Prostate gland (tissue), 2 donors: ENCODE data around the gene GPR139. TPM values are rescaled to one million over a fixed set of nuclear protein-coding genes. Genes with fewer than 3 reads are reported as not detected.

Experiments
- DNase-seq: peaks from one replicate; pipeline ENCODE4 v3.0.0-alpha.2; 2019; ENCODE audit warnings: low spot score
- H3K27ac ChIP-seq, 2 donors: fragments of 200-600 bp; sonication (generic); 2 replicates each; pipeline ENCODE4 v1.5.1; 2017 to 2019
- H3K27me3 ChIP-seq: fragments of 200-600 bp; sonication (generic); replicated peaks from 2 replicates; pipeline ENCODE4 v1.5.1; 2019; ENCODE audit not compliant: insufficient read depth
- H3K36me3 ChIP-seq, 2 donors: fragments of 200-600 bp; sonication (generic); 1 replicate in 1 of 2; 2 replicates in 1 of 2; pipeline versions ENCODE4 v1.5.1 to v1.8.1; 2017 to 2019
- H3K4me1 ChIP-seq: fragments of 200-600 bp; sonication (generic); replicated peaks from 2 replicates; pipeline ENCODE4 v1.5.1; 2019
- H3K4me3 ChIP-seq, 2 donors: fragments of 200-600 bp; sonication (generic); 2 replicates each; pipeline ENCODE4 v1.5.1; 2017 to 2019
- H3K9me3 ChIP-seq: fragments of 200-600 bp; sonication (generic); 2 replicates; pipeline ENCODE4 v1.5.1; 2017
- POLR2A ChIP-seq: fragments of 450-650 bp; IDR thresholded peaks from one replicate; pipeline ENCODE4 v1.6.1; 2016; ENCODE audit warnings: antibody characterized with exemption, mild to moderate bottlenecking
- POLR2AphosphoS5 ChIP-seq: sonication (generic); formaldehyde crosslinking; IDR thresholded peaks from one replicate; pipeline ENCODE4 v1.6.1; 2017; ENCODE audit warnings: antibody characterized with exemption
- WGBS: methylation state at CpG from one replicate; pipeline ENCODE4 v1.1.5; 2018; 5-methylcytosine and 5-hydroxymethylcytosine counted together
- intact Hi-C: fragments of 100-400 bp; cut with DNase I; formaldehyde crosslinking; loops from one replicate; pipeline ENCODE4 v1.14.2; 2022
- total RNA-seq, 2 donors: library from RNA; depleted of rRNA; stranded (reverse); fragments of >200 nt; gene quantifications; one replicate each; pipeline ENCODE4 v1.1.0, GENCODE V29; 2016
- TF ChIP-seq, protein P1 (sequence below), 4 experiments: fragments of 200-600 bp in 2 of 4; fragments of 450-650 bp in 2 of 4; sonication (generic) in 2 of 4; IDR thresholded peaks; 1 replicate in 3 of 4; 2 replicates in 1 of 4; pipeline ENCODE4 v1.5.1; 2016 to 2019; ENCODE audit warnings: antibody characterized with exemption in 4 of 4, mild to moderate bottlenecking in 2 of 4, moderate library complexity in 2 of 4

The GPR139 gene
- total RNA-seq, 2 donors from 2014 or later = not detected

DNA sequence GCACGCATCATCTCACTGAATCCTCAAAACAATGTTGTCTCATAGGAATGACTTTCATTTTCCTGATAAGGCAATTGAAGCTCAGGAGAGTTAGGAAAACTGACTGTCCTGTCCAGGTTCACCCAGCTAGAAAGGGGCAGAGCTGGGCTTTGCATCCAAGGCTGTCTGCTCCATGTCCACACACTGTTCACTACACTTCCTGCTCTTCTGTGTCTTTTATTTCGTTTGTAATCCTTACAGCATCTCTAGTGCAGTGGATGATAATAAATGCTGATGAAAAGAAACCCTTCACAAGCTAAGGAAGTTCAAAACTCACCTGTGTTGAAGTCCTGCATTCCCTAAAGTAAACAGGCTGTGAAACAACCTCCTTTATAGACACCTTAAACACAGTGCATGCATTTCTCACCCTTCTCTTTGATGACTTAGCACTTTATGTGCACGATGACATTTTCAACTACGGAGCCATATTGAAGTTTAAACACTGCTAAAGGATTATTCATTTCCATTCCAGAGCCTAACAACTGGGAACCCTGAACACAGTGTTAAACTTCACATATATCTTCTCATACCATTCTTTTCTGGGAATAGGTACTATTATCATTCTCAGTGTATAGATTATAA, 31.0 kb upstream of the GPR139 start:
- Histone ChIP-seq H3K9me3 (no peaks in the 10 kb centered on the region), H3K4me1 (no peaks in the 10 kb centered on the region), H3K27me3 (no peaks in the 10 kb centered on the region), H3K4me3 (no peak overlapping the region), H3K27ac (no peak overlapping the region), H3K36me3 (no peaks in the 10 kb centered on the region)
- WGBS = 39% methylated on average over 4 of the region's 4 CpGs
- TF ChIP-seq POLR2A (no peak), POLR2AphosphoS5 (no peak)
- TF ChIP-seq, protein P1, sequence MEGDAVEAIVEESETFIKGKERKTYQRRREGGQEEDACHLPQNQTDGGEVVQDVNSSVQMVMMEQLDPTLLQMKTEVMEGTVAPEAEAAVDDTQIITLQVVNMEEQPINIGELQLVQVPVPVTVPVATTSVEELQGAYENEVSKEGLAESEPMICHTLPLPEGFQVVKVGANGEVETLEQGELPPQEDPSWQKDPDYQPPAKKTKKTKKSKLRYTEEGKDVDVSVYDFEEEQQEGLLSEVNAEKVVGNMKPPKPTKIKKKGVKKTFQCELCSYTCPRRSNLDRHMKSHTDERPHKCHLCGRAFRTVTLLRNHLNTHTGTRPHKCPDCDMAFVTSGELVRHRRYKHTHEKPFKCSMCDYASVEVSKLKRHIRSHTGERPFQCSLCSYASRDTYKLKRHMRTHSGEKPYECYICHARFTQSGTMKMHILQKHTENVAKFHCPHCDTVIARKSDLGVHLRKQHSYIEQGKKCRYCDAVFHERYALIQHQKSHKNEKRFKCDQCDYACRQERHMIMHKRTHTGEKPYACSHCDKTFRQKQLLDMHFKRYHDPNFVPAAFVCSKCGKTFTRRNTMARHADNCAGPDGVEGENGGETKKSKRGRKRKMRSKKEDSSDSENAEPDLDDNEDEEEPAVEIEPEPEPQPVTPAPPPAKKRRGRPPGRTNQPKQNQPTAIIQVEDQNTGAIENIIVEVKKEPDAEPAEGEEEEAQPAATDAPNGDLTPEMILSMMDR (IDR thresholded peaks at IDR 0.05) = no peak
- DNase-seq = no peak
- intact Hi-C loops = no loop called here

DNA sequence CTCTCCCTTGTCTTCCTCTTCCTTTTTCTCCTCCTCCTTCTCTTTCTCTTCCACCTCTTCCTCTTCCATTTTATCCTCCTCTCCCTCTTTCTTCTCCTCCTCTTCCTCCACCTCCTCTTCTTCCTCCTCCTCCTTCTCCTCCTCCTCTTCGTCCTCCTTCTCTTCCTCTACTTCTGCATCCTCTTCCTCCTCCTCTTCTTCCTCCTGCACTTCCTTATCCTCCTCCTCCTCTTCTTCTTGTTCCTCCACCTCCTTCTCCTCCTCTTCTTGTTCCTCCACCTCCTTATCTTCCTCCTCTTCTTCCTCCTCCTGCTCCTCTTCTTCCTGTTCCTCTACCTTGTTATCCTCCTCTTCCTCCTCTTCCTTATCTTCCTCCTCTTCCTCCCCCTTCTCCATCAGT, 28.8 kb upstream of the GPR139 start:
- no peak overlapping the region for H3K27ac ChIP-seq
- H3K27me3 ChIP-seq = no peaks in the 10 kb centered on the region
- 79% methylated on average over 1 of the region's 1 CpG for WGBS
- H3K36me3 ChIP-seq = no peaks in the 10 kb centered on the region
- H3K4me3 ChIP-seq = no peak overlapping the region
- intact Hi-C loops = no loop called here
- H3K4me1 ChIP-seq = no peaks in the 10 kb centered on the region
- no peak for DNase-seq
- H3K9me3 ChIP-seq = no peaks in the 10 kb centered on the region
- TF ChIP-seq POLR2AphosphoS5 (no peak), POLR2A (no peak)
- TF ChIP-seq, protein P1 (IDR thresholded peaks at IDR 0.05) = no peak

DNA sequence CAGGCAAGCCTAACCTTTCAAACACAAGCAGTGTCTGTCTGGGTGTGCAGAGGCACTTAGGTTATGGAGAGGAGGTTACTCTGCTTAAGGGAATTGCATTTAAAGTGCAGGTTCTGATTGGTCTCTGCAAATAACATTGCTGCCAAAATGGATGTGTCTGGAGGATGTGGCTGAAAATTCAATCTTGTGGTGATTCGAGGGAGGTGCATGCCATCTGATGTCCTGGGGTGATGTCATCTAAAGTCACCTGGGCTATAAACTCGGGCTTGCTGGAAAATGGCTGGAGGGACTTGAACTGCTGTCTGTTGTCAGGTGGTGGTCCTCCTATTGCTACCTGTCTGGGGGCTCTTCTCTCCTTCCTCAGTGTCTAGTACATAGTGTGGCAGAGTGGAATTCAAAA, 28.3 kb upstream of the GPR139 start:
- no peaks in the 10 kb centered on the region for H3K27me3 ChIP-seq
- WGBS = 65% methylated on average over 2 of the region's 2 CpGs

DNA sequence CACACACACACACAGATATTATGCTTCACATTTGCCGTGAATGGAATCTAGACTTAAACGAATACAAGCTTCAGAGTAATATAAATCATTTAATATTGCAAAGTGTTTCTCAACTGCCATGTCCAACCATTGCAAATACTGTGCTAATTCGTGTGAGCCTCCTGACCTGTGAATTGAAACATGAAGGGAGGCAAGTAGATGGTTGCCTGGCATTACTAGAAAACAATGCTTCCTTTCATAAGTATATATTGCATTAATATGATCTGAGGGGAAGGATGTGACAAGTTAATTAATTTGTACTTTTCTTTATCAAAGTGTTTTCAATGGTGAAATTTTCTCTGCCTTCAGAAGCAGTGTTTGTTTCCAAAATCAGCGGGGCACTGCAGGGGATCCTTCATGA, 25.7 kb upstream of the GPR139 start:
- Histone ChIP-seq H3K4me3 (no peak overlapping the region), H3K36me3 (no peaks in the 10 kb centered on the region), H3K27me3 (no peaks in the 10 kb centered on the region), H3K4me1 (no peaks in the 10 kb centered on the region), H3K9me3 (no peaks in the 10 kb centered on the region), H3K27ac (no peak overlapping the region)
- intact Hi-C loops = no loop called here
- WGBS = 64% methylated on average over 4 of the region's 4 CpGs
- TF ChIP-seq, protein P1 (IDR thresholded peaks at IDR 0.05) = no peak
- TF ChIP-seq POLR2AphosphoS5 (no peak), POLR2A (no peak)
- no peak for DNase-seq

More for the DNA sequence above, 28.3 kb upstream of the GPR139 start:
- Histone ChIP-seq H3K4me1 (no peaks in the 10 kb centered on the region), H3K4me3 (no peak overlapping the region), H3K36me3 (no peaks in the 10 kb centered on the region), H3K27ac (no peak overlapping the region), H3K9me3 (no peaks in the 10 kb centered on the region)
- no peak for TF ChIP-seq POLR2AphosphoS5
- TF ChIP-seq POLR2A = no peak
- TF ChIP-seq, protein P1 (IDR thresholded peaks at IDR 0.05) = no peak
- no peak for DNase-seq
- intact Hi-C loops = no loop called here

DNA sequence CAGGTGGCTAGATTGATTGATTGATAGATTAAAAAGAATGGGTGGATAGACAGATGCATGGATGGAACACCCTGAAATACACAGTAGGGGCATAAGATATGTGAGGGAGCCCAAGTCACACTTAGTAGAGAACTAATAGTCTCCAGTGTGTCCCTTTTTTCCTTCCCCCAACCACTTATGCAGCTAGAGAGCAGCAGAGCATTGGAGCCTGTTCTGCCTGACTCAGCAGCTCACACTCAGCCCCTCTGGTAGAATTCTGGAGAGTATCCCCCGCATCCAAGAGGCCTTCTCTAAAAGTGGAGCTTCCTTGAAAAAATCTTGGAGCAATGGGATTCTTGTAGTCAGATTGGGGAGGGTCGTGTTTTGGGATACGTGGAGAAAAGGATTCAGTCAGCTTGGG, 20.5 kb upstream of the GPR139 start:
- H3K27me3 ChIP-seq = no peaks in the 10 kb centered on the region
- no peaks in the 10 kb centered on the region for H3K36me3 ChIP-seq
- DNase-seq = no peak
- no peaks in the 10 kb centered on the region for H3K4me1 ChIP-seq
- TF ChIP-seq POLR2A = no peak
- TF ChIP-seq POLR2AphosphoS5 = no peak
- TF ChIP-seq, protein P1 (IDR thresholded peaks at IDR 0.05) = no peak
- no peak overlapping the region for H3K27ac ChIP-seq
- no peaks in the 10 kb centered on the region for H3K9me3 ChIP-seq
- 48% methylated on average over 3 of the region's 3 CpGs for WGBS
- no peak overlapping the region for H3K4me3 ChIP-seq
- intact Hi-C loops = no loop called here
